Sigmoid colon (tissue), 7 donors: ENCODE results near the gene ACOX3. TPM values are rescaled to one million over a fixed set of nuclear protein-coding genes. Genes with fewer than 3 reads are reported as not detected.

Experiments used
- DNase-seq: peaks from one replicate; pipeline ENCODE4 v3.0.0-alpha.2; 2019
- H3K27ac ChIP-seq, 4 donors: fragments of 200-600 bp; sonication (generic); one replicate each; pipeline ENCODE4 v1.5.1; 2016 to 2019; ENCODE audit warnings: mild to moderate bottlenecking in 1 of 4
- H3K27me3 ChIP-seq, 3 donors: fragments of 200-600 bp; sonication (generic); one replicate each; pipeline ENCODE4 v1.5.1; 2019; ENCODE audit warnings: mild to moderate bottlenecking in 1 of 3
- H3K36me3 ChIP-seq, 4 donors: fragments of 200-600 bp; sonication (generic); one replicate each; pipeline ENCODE4 v1.5.1; 2016 to 2019
- H3K4me1 ChIP-seq, 4 donors: fragments of 200-600 bp; sonication (generic); one replicate each; pipeline ENCODE4 v1.5.1; 2017 to 2019
- H3K4me3 ChIP-seq, 4 donors: fragments of 200-600 bp; sonication (generic); one replicate each; pipeline ENCODE4 v1.5.1; 2017 to 2019; ENCODE audit warnings: mild to moderate bottlenecking in 2 of 4, moderate library complexity in 1 of 4
- H3K9me3 ChIP-seq, 4 donors: fragments of 200-600 bp in 3 of 4; sonication (generic) in 3 of 4; one replicate each; pipeline versions ENCODE4 v1.5.1 to v1.6.1; 2013 to 2019
- CTCF ChIP-seq, 4 experiments: fragments of 450-650 bp in 3 of 4; fragments of 200-600 bp in 1 of 4; IDR thresholded peaks; one replicate each; pipeline ENCODE4 v1.5.1; 2016 to 2019; ENCODE audit warnings: antibody characterized with exemption in 4 of 4, mild to moderate bottlenecking in 3 of 4, moderate library complexity in 2 of 4
- EP300 ChIP-seq, 4 donors: sonication (generic); formaldehyde crosslinking; IDR thresholded peaks; one replicate each; pipeline ENCODE4 v1.6.1; 2017; ENCODE audit warnings: antibody characterized with exemption in 4 of 4
- POLR2A ChIP-seq, 2 donors: fragments of 450-650 bp; IDR thresholded peaks; one replicate each; pipeline ENCODE4 v1.6.1; 2016; ENCODE audit warnings: antibody characterized with exemption in 2 of 2, mild to moderate bottlenecking in 2 of 2, moderate library complexity in 2 of 2
- POLR2AphosphoS5 ChIP-seq, 4 donors: sonication (generic); formaldehyde crosslinking; IDR thresholded peaks; one replicate each; pipeline ENCODE4 v1.6.1; 2017; ENCODE audit warnings: antibody characterized with exemption in 4 of 4
- whole genome bisulfite sequencing, 2 donors: extraction: QIAGEN DNeasy Blood & Tissue Kit; methylation state at CpG; one replicate each; pipeline ENCODE4 v1.1.7; 2013; 5-methylcytosine and 5-hydroxymethylcytosine counted together
- intact Hi-C: fragments of 100-400 bp; cut with DNase I; formaldehyde crosslinking; loops from one replicate; pipeline ENCODE4 v1.15.1; 2023
- polyA plus RNA-seq, 3 donors: library from polyadenylated mRNA; stranded (reverse); fragments of 200-250 nt; gene quantifications; one replicate each; pipeline ENCODE4 v1.2.3, GENCODE V29; 2013
- total RNA-seq, 4 donors: library from RNA; depleted of rRNA; stranded (reverse); fragments of >200 nt; gene quantifications; one replicate each; pipeline ENCODE4 v1.1.0, GENCODE V29; 2016
- donor health status: healthy with polysubstance abuse.
- donor health status: Bipolar disorder and iron deficiency.
- donor health status: healthy.

ACOX3 gene
- total and polyA plus RNA-seq, 7 donors, result 8.4 to 51.0 (median 24.8) TPM

- DNase-seq, result no peak
- Histone ChIP-seq H3K9me3 (no peaks in the 10 kb centered on the region), H3K4me1 (peaks cover 0 to 7% (median 5%) of the 10 kb centered on the region in 4 donors), H3K36me3 (peaks cover 0 to 27% (median 5%) of the 10 kb centered on the region in 4 donors), H3K27me3 (no peaks in the 10 kb centered on the region), H3K4me3 (no peak overlapping the region), H3K27ac (no peak overlapping the region)
- intact Hi-C loops, result no loop called here
- no peak for TF ChIP-seq CTCF (IDR thresholded peaks at IDR 0.05)
- no peak for TF ChIP-seq EP300 (IDR thresholded peaks at IDR 0.05)
- no peak for TF ChIP-seq POLR2A (IDR thresholded peaks at IDR 0.05)
- no peak for TF ChIP-seq POLR2AphosphoS5 (IDR thresholded peaks at IDR 0.05)
- WGBS, 2 donors, result 93 to 94% methylated on average over 24 of the region's 24 CpGs
These were observed 38.5 kb upstream of the ACOX3 start for GRCh38 chr4:8478801-8479744.

GRCh38 chr4:8478371-8478770 is 37.8 kb upstream of the ACOX3 start:
- H3K27ac ChIP-seq, result no peak overlapping the region
- WGBS, 2 donors, result 94 to 95% methylated on average over 9 of the region's 9 CpGs
- peaks cover 0 to 27% (median 5%) of the 10 kb centered on the region in 4 donors for H3K36me3 ChIP-seq
- peaks cover 0 to 14% (median 12%) of the 10 kb centered on the region in 4 donors for H3K4me1 ChIP-seq
- no peaks in the 10 kb centered on the region for H3K27me3 ChIP-seq
- DNase-seq, result no peak
- no peaks in the 10 kb centered on the region for H3K9me3 ChIP-seq
- no peak overlapping the region for H3K4me3 ChIP-seq
- intact Hi-C loops, result no loop called here
- TF ChIP-seq POLR2AphosphoS5 (IDR thresholded peaks at IDR 0.05) (no peak), POLR2A (IDR thresholded peaks at IDR 0.05) (no peak), EP300 (IDR thresholded peaks at IDR 0.05) (no peak), CTCF (IDR thresholded peaks at IDR 0.05) (no peak)

- H3K36me3 ChIP-seq, result peaks cover 0 to 27% (median 5%) of the 10 kb centered on the region in 4 donors
- intact Hi-C loops, result no loop called here
- no peaks in the 10 kb centered on the region for H3K9me3 ChIP-seq
These were observed 37.2 kb upstream of the ACOX3 start for GRCh38 chr4:8477676-8478075.

GRCh38 chr4:8477095-8477635 is 36.6 kb upstream of the ACOX3 start:
- peaks cover 0 to 27% (median 5%) of the 10 kb centered on the region in 4 donors for H3K36me3 ChIP-seq
- H3K9me3 ChIP-seq, result no peaks in the 10 kb centered on the region
- DNase-seq, result no peak
- no peak overlapping the region for H3K4me3 ChIP-seq
- H3K4me1 ChIP-seq, result peaks cover 0 to 26% (median 24%) of the 10 kb centered on the region in 4 donors
- H3K27ac ChIP-seq, result no peak overlapping the region
- TF ChIP-seq EP300 (IDR thresholded peaks at IDR 0.05) (no peak), POLR2AphosphoS5 (IDR thresholded peaks at IDR 0.05) (no peak), CTCF (IDR thresholded peaks at IDR 0.05) (no peak), POLR2A (IDR thresholded peaks at IDR 0.05) (no peak)
- intact Hi-C loops, result no loop called here
- H3K27me3 ChIP-seq, result no peaks in the 10 kb centered on the region
- WGBS, 2 donors, result 95 to 96% methylated on average over 16 of the region's 16 CpGs

More at GRCh38 chr4:8477676-8478075, 37.2 kb upstream of the ACOX3 start:
- Histone ChIP-seq H3K27me3 (no peaks in the 10 kb centered on the region), H3K27ac (no peak overlapping the region), H3K4me1 (peaks cover 0 to 21% (median 19%) of the 10 kb centered on the region in 4 donors), H3K4me3 (no peak overlapping the region)
- WGBS, 2 donors, result 91 to 92% methylated on average over 8 of the region's 8 CpGs
- TF ChIP-seq EP300 (IDR thresholded peaks at IDR 0.05) (no peak), POLR2A (IDR thresholded peaks at IDR 0.05) (no peak), CTCF (IDR thresholded peaks at IDR 0.05) (no peak), POLR2AphosphoS5 (IDR thresholded peaks at IDR 0.05) (no peak)
- no peak for DNase-seq
